HepG2 (cell line): ENCODE measurements around the gene SCRT2. TPM values are rescaled to one million over a fixed set of nuclear protein-coding genes. Genes with fewer than 3 reads are reported as not detected.

ENCODE experiments used
- CREM ChIP-seq, 2 experiments: sonication (generic) in 1 of 2; formaldehyde crosslinking in 1 of 2; IDR thresholded peaks; 2 replicates each; pipeline versions ENCODE4 v1.4.0 to v1.6.1; 2016 to 2020; ENCODE audit warnings: antibody characterized with exemption in 1 of 2, mild to moderate bottlenecking in 1 of 2, missing genetic modification reagents in 1 of 2
- FOXM1 ChIP-seq: sonication (generic); formaldehyde crosslinking; IDR thresholded peaks from 2 replicates; pipeline ENCODE4 v1.5.0; 2020; ENCODE audit warnings: missing genetic modification reagents
- FOXP4 ChIP-seq: sonication (generic); formaldehyde crosslinking; IDR thresholded peaks from 2 replicates; pipeline ENCODE4 v1.4.0; 2020; ENCODE audit warnings: missing genetic modification reagents
- GTF3A ChIP-seq: sonication (generic); formaldehyde crosslinking; conservative IDR thresholded peaks from 2 replicates; pipeline ENCODE4 v1.4.0; 2020; ENCODE audit warnings: mild to moderate bottlenecking, missing genetic modification reagents
- HOXD1 ChIP-seq: sonication (generic); formaldehyde crosslinking; IDR thresholded peaks from 2 replicates; pipeline ENCODE4 v1.5.0; 2020; ENCODE audit warnings: missing genetic modification reagents
- JUNB ChIP-seq: sonication (generic); formaldehyde crosslinking; IDR thresholded peaks from 2 replicates; pipeline ENCODE4 v1.8.0; 2022; ENCODE audit warnings: missing genetic modification reagents, mild to moderate bottlenecking, borderline replicate concordance
- NFE2L1 ChIP-seq: sonication (generic); formaldehyde crosslinking; IDR thresholded peaks from 2 replicates; pipeline ENCODE4 v1.4.0; 2020; ENCODE audit warnings: missing genetic modification reagents, mild to moderate bottlenecking, borderline replicate concordance
- PHF21A ChIP-seq: sonication (generic); formaldehyde crosslinking; IDR thresholded peaks from 2 replicates; pipeline ENCODE4 v1.5.0; 2020; ENCODE audit warnings: mild to moderate bottlenecking, missing genetic modification reagents
- PRMT3 ChIP-seq: sonication (generic); formaldehyde crosslinking; IDR thresholded peaks from 2 replicates; pipeline ENCODE4 v1.8.1; 2022; ENCODE audit warnings: low read depth, mild to moderate bottlenecking, moderate library complexity, missing genetic modification reagents, borderline replicate concordance
- RAD21 ChIP-seq: fragments of 450-650 bp; formaldehyde crosslinking; IDR thresholded peaks from 2 replicates; pipeline ENCODE4 v1.5.0; 2020; ENCODE audit warnings: mild to moderate bottlenecking
- RARG ChIP-seq: sonication (generic); formaldehyde crosslinking; IDR thresholded peaks from 2 replicates; pipeline ENCODE4 v1.4.0; 2020; ENCODE audit warnings: low read depth, mild to moderate bottlenecking, missing genetic modification reagents
- RBM22 ChIP-seq: fragments of 200-400 bp; formaldehyde crosslinking; optimal IDR thresholded peaks from 2 replicates; pipeline ENCODE3; 2017; ENCODE audit warnings: mild to moderate bottlenecking, low read length, moderate library complexity
- SKI ChIP-seq: fragments of 450-650 bp; IDR thresholded peaks from one replicate; pipeline ENCODE4 v1.6.1; 2018; ENCODE audit warnings: mild to moderate bottlenecking; ENCODE audit not compliant: partially characterized antibody
- SP140L ChIP-seq: sonication (generic); formaldehyde crosslinking; IDR thresholded peaks from 2 replicates; pipeline ENCODE4 v1.4.0; 2020; ENCODE audit warnings: missing genetic modification reagents, borderline replicate concordance
- STAT5B ChIP-seq: sonication (generic); formaldehyde crosslinking; IDR thresholded peaks from 2 replicates; pipeline ENCODE4 v1.4.0; 2020; ENCODE audit warnings: missing genetic modification reagents
- THYN1 ChIP-seq: sonication (generic); formaldehyde crosslinking; IDR thresholded peaks from 2 replicates; pipeline ENCODE4 v1.8.1; 2023; ENCODE audit warnings: low read depth, mild to moderate bottlenecking, moderate library complexity, missing genetic modification reagents, borderline replicate concordance
- YEATS2 ChIP-seq: sonication (generic); formaldehyde crosslinking; IDR thresholded peaks from 2 replicates; pipeline ENCODE4 v1.4.0; 2020; ENCODE audit warnings: missing genetic modification reagents, borderline replicate concordance
- ZNF253 ChIP-seq: sonication (generic); formaldehyde crosslinking; IDR thresholded peaks from 2 replicates; pipeline ENCODE4 v1.8.0; 2022; ENCODE audit warnings: mild to moderate bottlenecking, missing genetic modification reagents, borderline replicate concordance
- ZNF276 ChIP-seq: sonication (generic); formaldehyde crosslinking; IDR thresholded peaks from 2 replicates; pipeline ENCODE4 v1.4.0; 2020; ENCODE audit warnings: mild to moderate bottlenecking, low read depth, missing genetic modification reagents
- polyA plus RNA-seq, 8 experiments: library from polyadenylated mRNA; depleted of rRNA in 3 of 8; stranded (reverse) in 7 of 8; unstranded in 1 of 8; fragments of >200 nt; fragmentation: Illumina TruSeq in 4 of 8; extraction: Trizol in 4 of 8; gene quantifications; 2 replicates each; pipeline versions ENCODE4 v1.2.1 to v1.2.3, GENCODE V29; 2011 to 2016; ENCODE audit warnings: low read depth in 4 of 8, missing spikeins in 1 of 8, mixed read lengths in 1 of 8; ENCODE audit not compliant: insufficient read depth in 1 of 8
- total RNA-seq, 5 experiments: library from RNA; depleted of rRNA; stranded (reverse); fragments of >200 nt; fragmentation: Illumina TruSeq; extraction: Trizol; gene quantifications; 2 replicates each; pipeline ENCODE4 v1.2.3, GENCODE V29; 2016; ENCODE audit warnings: low read depth in 1 of 5
- TF ChIP-seq, protein P1 (sequence below): sonication (generic); formaldehyde crosslinking; IDR thresholded peaks from 2 replicates; pipeline ENCODE4 v1.4.0; 2020; ENCODE audit warnings: mild to moderate bottlenecking, missing genetic modification reagents, borderline replicate concordance
- TF ChIP-seq, protein P2 (sequence below): sonication (generic); formaldehyde crosslinking; IDR thresholded peaks from 2 replicates; pipeline ENCODE4 v1.9.0; 2021; ENCODE audit warnings: missing genetic modification reagents, borderline replicate concordance

SCRT2 gene
- total and polyA plus RNA-seq, 2 of the 13 experiments (the other 11 are each of a cell fraction or from before 2014, with no cell fraction given): not detected

- TF ChIP-seq HOXD1 (CRISPR knock-in tag) (peak; percentile 71; the same call in 1 of the 2 replicates), ZNF253 (CRISPR knock-in tag) (no peak), RARG (no peak), ZNF276 (CRISPR knock-in tag) (peak; percentile 52; the same call in 1 of the 2 replicates), PRMT3 (no peak), THYN1 (CRISPR knock-in tag) (no peak), SKI (peak; percentile 84), STAT5B (no peak), RAD21 (CRISPR knock-in tag) (peak; percentile 99), JUNB (CRISPR knock-in tag) (peak; percentile 60; the same call in 1 of the 2 replicates), PHF21A (CRISPR knock-in tag) (peak; percentile 95), FOXP4 (CRISPR knock-in tag) (peak; percentile 74), SP140L (CRISPR knock-in tag) (peak; percentile 67; the same call in 1 of the 2 replicates), YEATS2 (peak; percentile 57; the same call in 1 of the 2 replicates), FOXM1 (CRISPR knock-in tag) (no peak), NFE2L1 (CRISPR knock-in tag) (peak; percentile 72; the same call in 1 of the 2 replicates), CREM (IDR thresholded peaks at IDR 0.05) (no peak), CREM (CRISPR knock-in tag; IDR thresholded peaks at IDR 0.05) (no peak), RBM22 (no peak), GTF3A (CRISPR knock-in tag) (no peak)
- TF ChIP-seq, protein P1, sequence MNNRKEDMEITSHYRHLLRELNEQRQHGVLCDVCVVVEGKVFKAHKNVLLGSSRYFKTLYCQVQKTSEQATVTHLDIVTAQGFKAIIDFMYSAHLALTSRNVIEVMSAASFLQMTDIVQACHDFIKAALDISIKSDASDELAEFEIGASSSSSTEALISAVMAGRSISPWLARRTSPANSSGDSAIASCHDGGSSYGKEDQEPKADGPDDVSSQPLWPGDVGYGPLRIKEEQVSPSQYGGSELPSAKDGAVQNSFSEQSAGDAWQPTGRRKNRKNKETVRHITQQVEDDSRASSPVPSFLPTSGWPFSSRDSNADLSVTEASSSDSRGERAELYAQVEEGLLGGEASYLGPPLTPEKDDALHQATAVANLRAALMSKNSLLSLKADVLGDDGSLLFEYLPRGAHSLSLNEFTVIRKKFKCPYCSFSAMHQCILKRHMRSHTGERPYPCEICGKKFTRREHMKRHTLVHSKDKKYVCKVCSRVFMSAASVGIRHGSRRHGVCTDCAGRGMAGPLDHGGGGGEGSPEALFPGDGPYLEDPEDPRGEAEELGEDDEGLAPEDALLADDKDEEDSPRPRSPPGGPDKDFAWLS: no peak
- TF ChIP-seq, protein P2, sequence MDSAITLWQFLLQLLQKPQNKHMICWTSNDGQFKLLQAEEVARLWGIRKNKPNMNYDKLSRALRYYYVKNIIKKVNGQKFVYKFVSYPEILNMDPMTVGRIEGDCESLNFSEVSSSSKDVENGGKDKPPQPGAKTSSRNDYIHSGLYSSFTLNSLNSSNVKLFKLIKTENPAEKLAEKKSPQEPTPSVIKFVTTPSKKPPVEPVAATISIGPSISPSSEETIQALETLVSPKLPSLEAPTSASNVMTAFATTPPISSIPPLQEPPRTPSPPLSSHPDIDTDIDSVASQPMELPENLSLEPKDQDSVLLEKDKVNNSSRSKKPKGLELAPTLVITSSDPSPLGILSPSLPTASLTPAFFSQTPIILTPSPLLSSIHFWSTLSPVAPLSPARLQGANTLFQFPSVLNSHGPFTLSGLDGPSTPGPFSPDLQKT: peak; percentile 97; the same call in 1 of the 2 replicates
Measured at GRCh38 chr20:645318-646106, 30.1 kb downstream of the SCRT2 start (continued).
